CD4-positive, alpha-beta T cell (primary cell): Measurements from ENCODE around the gene DNMT3L. TPM values are rescaled to one million over a fixed set of nuclear protein-coding genes. Genes with fewer than 3 reads are reported as not detected.
A peak's percentile ranks its signal among the peaks of the same experiment; 100 is the strongest.

Source experiments
- ATAC-seq: fragments of 200-7000 bp; cut with Tn5 transposase; one replicate; pipeline ENCODE4 v1.10.0; 2022; ENCODE audit warnings: mild to moderate bottlenecking; ENCODE audit not compliant: poor library complexity
- CTCF ChIA-PET: fragments of 350-600 bp; sonication (Branson Sonifier 250); formaldehyde crosslinking; loops from one replicate; lab custom pipeline; 2021; ENCODE audit warnings: antibody characterized with exemption, inconsistent platforms; lab: Charles Lee
- POLR2A ChIA-PET: fragments of 350-600 bp; sonication (Branson Sonifier 250); formaldehyde crosslinking; loops from one replicate; lab custom pipeline; 2021; ENCODE audit warnings: antibody characterized with exemption, inconsistent platforms; lab: Charles Lee
- DNase-seq, 14 experiments: peaks; one replicate each; pipeline ENCODE4 v3.0.0-alpha.2; 2013 to 2020; ENCODE audit warnings: mixed read lengths in 2 of 14
- H3K27ac ChIP-seq, 2 donors: one replicate each; pipeline versions ENCODE4 v1.5.1 to v1.7.0; 2013; ENCODE audit warnings: low read length in 2 of 2, low read depth in 1 of 2, mild to moderate bottlenecking in 1 of 2
- H3K27me3 ChIP-seq, 2 experiments: 1 replicate in 1 of 2; 2 replicates in 1 of 2; pipeline versions ENCODE4 v1.6.1 to v1.7.0; 2013; ENCODE audit warnings: low read length in 2 of 2, control low read depth in 1 of 2, mild to moderate bottlenecking in 1 of 2, moderate library complexity in 1 of 2; ENCODE audit not compliant: insufficient read depth in 2 of 2, control insufficient read depth in 1 of 2
- H3K36me3 ChIP-seq: one replicate; pipeline ENCODE4 v1.6.1; 2013; ENCODE audit warnings: low read length, control low read depth; ENCODE audit not compliant: insufficient read depth
- H3K4me1 ChIP-seq: one replicate; pipeline ENCODE4 v1.6.1; 2013; ENCODE audit warnings: low read length, control low read depth; ENCODE audit not compliant: insufficient read depth
- H3K4me3 ChIP-seq: one replicate; pipeline ENCODE4 v1.5.1; 2013; ENCODE audit warnings: mild to moderate bottlenecking, low read length, moderate library complexity
- H3K9me3 ChIP-seq, 2 experiments: 1 replicate in 1 of 2; 2 replicates in 1 of 2; pipeline versions ENCODE4 v1.6.1 to v1.7.0; 2013; ENCODE audit warnings: low read length in 2 of 2, mild to moderate bottlenecking in 2 of 2, control low read depth in 1 of 2, moderate library complexity in 1 of 2; ENCODE audit not compliant: control insufficient read depth in 1 of 2, insufficient read depth in 1 of 2
- H3K27ac Mint-ChIP-seq: one replicate; pipeline ENCODE4 v1.8.0; 2020; ENCODE audit warnings: mixed read lengths
- H3K27me3 Mint-ChIP-seq: one replicate; pipeline ENCODE4 v1.8.0; 2021; ENCODE audit warnings: mixed read lengths
- H3K36me3 Mint-ChIP-seq: one replicate; pipeline ENCODE4 v1.8.0; 2021; ENCODE audit warnings: low read depth, mixed read lengths
- H3K4me1 Mint-ChIP-seq: one replicate; pipeline ENCODE4 v1.8.0; 2021; ENCODE audit warnings: low read depth, mixed read lengths
- H3K4me3 Mint-ChIP-seq: one replicate; pipeline ENCODE4 v1.8.0; 2020; ENCODE audit warnings: mild to moderate bottlenecking, mixed read lengths
- H3K9me3 Mint-ChIP-seq: one replicate; pipeline ENCODE4 v1.8.0; 2020; ENCODE audit warnings: mixed read lengths
- CTCF ChIP-seq: fragments of 200-600 bp; IDR thresholded peaks from one replicate; pipeline ENCODE4 v1.8.0; 2022; ENCODE audit warnings: antibody characterized with exemption, mild to moderate bottlenecking
- intact Hi-C, 2 experiments: fragments of 100-400 bp; cut with DNase I in 1 of 2; cut with micrococcal nuclease in 1 of 2; formaldehyde crosslinking; loops; one replicate each; pipeline versions ENCODE4 v1.15.1 to v1.9.0; 2023 to 2025; cut with DNase I, micrococcal nuclease
- total RNA-seq, 174 experiments: library from RNA in 2 of 174; stranded (reverse) in 2 of 174; gene quantifications; one replicate each; pipeline ENCODE4 v1.2.3 and lab custom pipeline; 2021 to 2026

The DNMT3L gene
- total RNA-seq, 2 experiments from 2014 or later: not detected

- Mint-ChIP-seq H3K9me3 (no peaks in the 10 kb centered on the region), H3K4me1 (peaks cover 51% of the 10 kb centered on the region), H3K36me3 (no peaks in the 10 kb centered on the region), H3K27ac (peak within 1 kb of the TSS; percentile 97), H3K4me3 (peak within 1 kb of the TSS; percentile 95), H3K27me3 (no peaks in the 10 kb centered on the region)
- peak in 12 of 14 experiments; percentile 31 to 77 (median 52) for DNase-seq
- no peaks in the 10 kb centered on the region for H3K9me3 ChIP-seq
- ChIA-PET CTCF (no interaction called here), POLR2A (interaction anchor here (2.0 kb wide), 1 partner anchor 39 kb away, joined by 10 read pairs; the partner anchor contains the start of gene CFAP410)
- peak within 1 kb of the TSS; percentile 69 for H3K4me3 ChIP-seq
- H3K36me3 ChIP-seq: peaks cover 8% of the 10 kb centered on the region
- peak within 1 kb of the TSS; percentile 52 to 67 for H3K27ac ChIP-seq
- ATAC-seq: peak; percentile 48
- intact Hi-C loops: loop anchor here in 1 of 2 experiments (2.0 to 5.0 kb wide), 2 partner anchors 37 to 53 kb away; partner anchors contain the start of gene TRPM2
- H3K27me3 ChIP-seq: no peaks in the 10 kb centered on the region
- H3K4me1 ChIP-seq: peaks cover 83% of the 10 kb centered on the region
- no peak for TF ChIP-seq CTCF
Observed at GRCh38 chr21:44299458-44300261, 38.0 kb upstream of the DNMT3L start, which contains the start of gene PFKL. Gene PFKL (plus strand): TSS chr21:44300053. CDS start chr21:44300106, 53 bp downstream.

- H3K36me3 ChIP-seq: peaks cover 6% of the 10 kb centered on the region
- TF ChIP-seq CTCF: no peak
- H3K9me3 ChIP-seq: no peaks in the 10 kb centered on the region
- H3K27me3 ChIP-seq: no peaks in the 10 kb centered on the region
- no peaks in the 10 kb centered on the region for H3K9me3 Mint-ChIP-seq
- H3K27ac ChIP-seq: peak overlapping the region; percentile 52 to 67
- POLR2A ChIA-PET: interaction anchor here (0.7 kb wide), 1 partner anchor 410 kb away, joined by 3 read pairs; no protein-coding TSS in a partner anchor
- peak overlapping the region; percentile 97 for H3K27ac Mint-ChIP-seq
- H3K36me3 Mint-ChIP-seq: no peaks in the 10 kb centered on the region
- no peak for ATAC-seq
- peak overlapping the region; percentile 95 for H3K4me3 Mint-ChIP-seq
- peak in 2 of 14 experiments; percentile 52 to 63 for DNase-seq
- intact Hi-C loops: no loop called here
- H3K4me1 Mint-ChIP-seq: peaks cover 49% of the 10 kb centered on the region
- no peaks in the 10 kb centered on the region for H3K27me3 Mint-ChIP-seq
- H3K4me3 ChIP-seq: peak overlapping the region; percentile 69
- peaks cover 83% of the 10 kb centered on the region for H3K4me1 ChIP-seq
- CTCF ChIA-PET: no interaction called here
Observed at GRCh38 chr21:44299085-44299457, 37.4 kb upstream of the DNMT3L start.

GRCh38 chr21:44298301-44298700, 36.6 kb upstream of the DNMT3L start:
- peak; percentile 22 for ATAC-seq
- Histone ChIP-seq H3K4me3 (no peak overlapping the region), H3K27me3 (no peaks in the 10 kb centered on the region), H3K9me3 (peaks cover 0 to 6% of the 10 kb centered on the region in 2 experiments), H3K36me3 (peaks cover 5% of the 10 kb centered on the region), H3K27ac (no peak overlapping the region), H3K4me1 (peaks cover 82% of the 10 kb centered on the region)
- H3K27ac Mint-ChIP-seq: peak overlapping the region; percentile 97
- no peaks in the 10 kb centered on the region for H3K36me3 Mint-ChIP-seq
- intact Hi-C loops: no loop called here
- DNase-seq: peak in 2 of 14 experiments; percentile 48 to 53
- POLR2A ChIA-PET: interaction anchor here (1.4 kb wide), 1 partner anchor 209 kb away, joined by 3 read pairs; no protein-coding TSS in a partner anchor
- CTCF ChIA-PET: interaction anchor here (0.8 to 1.2 kb wide), 2 partner anchors 30 to 39 kb away, joined by 3 to 5 read pairs; no protein-coding TSS in a partner anchor
- peaks cover 47% of the 10 kb centered on the region for H3K4me1 Mint-ChIP-seq
- H3K9me3 Mint-ChIP-seq: no peaks in the 10 kb centered on the region
- TF ChIP-seq CTCF: no peak
- no peaks in the 10 kb centered on the region for H3K27me3 Mint-ChIP-seq
- peak overlapping the region; percentile 88 for H3K4me3 Mint-ChIP-seq
